Nephron progenitor cell (in vitro differentiated cells): Measurements from ENCODE around the gene TMEM201.

Source experiments
- DNase-seq: peaks from one replicate; pipeline ENCODE4 v3.0.0; 2021
- H3K27ac Mint-ChIP-seq: 2 replicates; pipeline ENCODE4 v1.8.0; 2021; ENCODE audit warnings: mild to moderate bottlenecking, moderate library complexity, mixed read lengths
- H3K27me3 Mint-ChIP-seq: 2 replicates; pipeline ENCODE4 v1.8.0; 2021; ENCODE audit warnings: mild to moderate bottlenecking, low read depth, mixed read lengths; ENCODE audit not compliant: poor library complexity
- H3K36me3 Mint-ChIP-seq: 2 replicates; pipeline ENCODE4 v1.8.0; 2021; ENCODE audit warnings: low read depth, mixed read lengths
- H3K4me1 Mint-ChIP-seq: 2 replicates; pipeline ENCODE4 v1.8.0; 2021; ENCODE audit warnings: mixed read lengths
- H3K4me3 Mint-ChIP-seq: 2 replicates; pipeline ENCODE4 v1.8.0; 2021; ENCODE audit warnings: mild to moderate bottlenecking, moderate library complexity, mixed read lengths
- H3K9me3 Mint-ChIP-seq: 2 replicates; pipeline ENCODE4 v1.8.0; 2021; ENCODE audit warnings: mild to moderate bottlenecking, moderate library complexity, mixed read lengths
- CTCF ChIP-seq: fragments of 200-600 bp; sonication (generic); IDR thresholded peaks from 2 replicates; pipeline ENCODE4 v1.5.0; 2021; ENCODE audit warnings: antibody characterized with exemption

Gene TMEM201

GRCh38 chr1:9629445-9630201, 40.9 kb downstream of the TMEM201 start:
- no peaks in the 10 kb centered on the region for H3K36me3 Mint-ChIP-seq
- no peak for DNase-seq
- no peak overlapping the region for H3K4me3 Mint-ChIP-seq
- H3K9me3 Mint-ChIP-seq: peaks cover 2% of the 10 kb centered on the region
- H3K4me1 Mint-ChIP-seq: peaks cover 4% of the 10 kb centered on the region
- H3K27ac Mint-ChIP-seq: no peak overlapping the region
- H3K27me3 Mint-ChIP-seq: peaks cover 21% of the 10 kb centered on the region
- TF ChIP-seq CTCF: no peak

GRCh38 chr1:9630331-9631111, 41.8 kb downstream of the TMEM201 start:
- Mint-ChIP-seq H3K4me1 (peaks cover 4% of the 10 kb centered on the region), H3K4me3 (no peak overlapping the region), H3K36me3 (no peaks in the 10 kb centered on the region), H3K27ac (no peak overlapping the region), H3K9me3 (peaks cover 11% of the 10 kb centered on the region), H3K27me3 (peaks cover 22% of the 10 kb centered on the region)
- TF ChIP-seq CTCF: no peak
- DNase-seq: no peak

GRCh38 chr1:9631613-9632012, 42.9 kb downstream of the TMEM201 start:
- Mint-ChIP-seq H3K4me1 (peaks cover 4% of the 10 kb centered on the region), H3K4me3 (no peak overlapping the region), H3K27me3 (peaks cover 18% of the 10 kb centered on the region), H3K27ac (no peak overlapping the region), H3K9me3 (peaks cover 14% of the 10 kb centered on the region), H3K36me3 (no peaks in the 10 kb centered on the region)
- no peak for TF ChIP-seq CTCF
- DNase-seq: no peak

- Mint-ChIP-seq H3K27me3 (peaks cover 13% of the 10 kb centered on the region), H3K36me3 (no peaks in the 10 kb centered on the region), H3K27ac (no peak overlapping the region), H3K9me3 (peaks cover 20% of the 10 kb centered on the region), H3K4me3 (no peak overlapping the region), H3K4me1 (no peaks in the 10 kb centered on the region)
- DNase-seq: no peak
- no peak for TF ChIP-seq CTCF
These were observed 44.8 kb downstream of the TMEM201 start for GRCh38 chr1:9633493-9633892.

- H3K4me1 Mint-ChIP-seq: no peaks in the 10 kb centered on the region
- peaks cover 21% of the 10 kb centered on the region for H3K27me3 Mint-ChIP-seq
- no peaks in the 10 kb centered on the region for H3K36me3 Mint-ChIP-seq
- no peak for TF ChIP-seq CTCF
- DNase-seq: no peak
- H3K4me3 Mint-ChIP-seq: no peak overlapping the region
- no peak overlapping the region for H3K27ac Mint-ChIP-seq
- H3K9me3 Mint-ChIP-seq: peaks cover 23% of the 10 kb centered on the region
These were observed 45.9 kb downstream of the TMEM201 start for GRCh38 chr1:9634582-9634981.
